ENCODE results near the gene ICA1. TPM values are rescaled to one million over a fixed set of nuclear protein-coding genes. Genes with fewer than 3 reads are reported as not detected.

ICA1 gene
- total RNA-seq, 1 donor from 2014 or later = 28.4 TPM

- no peak for DNase-seq (ENCODE audit: low read depth in 2 of 2)
Observed at GRCh38 chr7:8228068-8228467, 33.9 kb downstream of the ICA1 start.

DNA sequence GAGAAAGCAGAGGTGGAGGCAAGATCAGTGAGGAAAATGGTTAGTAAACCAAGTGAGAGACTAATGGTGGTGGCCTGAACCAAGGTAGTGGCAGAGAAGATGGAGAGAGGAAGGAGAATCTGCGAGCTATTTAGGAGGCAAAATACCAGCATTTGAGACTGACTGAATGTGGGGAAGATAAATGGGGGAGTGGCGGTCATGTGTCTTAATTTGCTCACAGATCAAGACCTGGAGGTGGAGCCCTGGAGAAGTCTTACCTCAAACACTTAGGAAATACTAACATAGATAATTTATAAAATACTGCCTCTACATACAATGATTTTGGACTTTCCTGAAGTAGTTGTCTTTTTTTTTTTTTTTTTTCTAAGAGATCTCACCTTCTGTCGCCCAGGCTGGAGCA is 34.7 kb downstream of the ICA1 start:
- DNase-seq (ENCODE audit: low read depth in 2 of 2) = no peak

DNA sequence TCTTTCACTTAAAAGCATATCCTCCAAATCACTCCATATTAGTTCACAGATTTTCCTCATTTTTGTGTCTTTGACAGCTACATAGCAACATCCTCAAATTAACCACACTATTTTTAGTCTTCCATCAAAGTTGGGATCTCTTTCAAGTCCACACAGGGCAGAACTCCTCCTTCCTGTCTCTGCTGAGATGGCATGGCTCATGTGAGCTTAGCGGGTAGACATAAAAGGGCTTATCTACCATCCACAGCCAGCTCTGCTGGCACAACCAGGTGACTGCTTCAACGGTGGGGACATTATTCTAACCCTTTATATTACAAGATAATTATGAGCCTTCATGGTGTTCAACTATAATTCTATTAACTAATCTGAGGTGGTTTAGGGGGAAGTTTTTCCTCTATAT is 35.5 kb downstream of the ICA1 start:
- DNase-seq (ENCODE audit: low read depth in 2 of 2) = no peak

DNA sequence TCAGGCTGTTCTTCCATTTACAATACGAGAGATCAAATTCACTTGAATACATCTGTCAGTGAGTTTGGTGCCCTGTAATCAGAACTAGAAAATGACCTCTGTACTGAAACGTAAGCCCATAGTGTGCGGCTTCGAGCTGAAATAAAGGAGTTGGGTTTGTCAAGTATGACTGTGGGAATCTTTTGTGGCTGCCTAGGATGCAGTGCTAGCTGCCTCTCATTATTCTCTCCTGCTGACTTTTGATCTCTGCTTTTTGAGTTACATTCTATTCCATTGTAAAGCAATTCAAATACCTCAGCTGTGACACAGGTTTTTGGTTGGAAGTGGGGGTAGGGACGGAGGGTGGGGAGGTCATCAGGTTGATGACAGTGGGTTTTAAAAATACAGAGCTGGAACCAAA is 40.4 kb downstream of the ICA1 start:
- DNase-seq (ENCODE audit: low read depth in 2 of 2) = no peak

DNA sequence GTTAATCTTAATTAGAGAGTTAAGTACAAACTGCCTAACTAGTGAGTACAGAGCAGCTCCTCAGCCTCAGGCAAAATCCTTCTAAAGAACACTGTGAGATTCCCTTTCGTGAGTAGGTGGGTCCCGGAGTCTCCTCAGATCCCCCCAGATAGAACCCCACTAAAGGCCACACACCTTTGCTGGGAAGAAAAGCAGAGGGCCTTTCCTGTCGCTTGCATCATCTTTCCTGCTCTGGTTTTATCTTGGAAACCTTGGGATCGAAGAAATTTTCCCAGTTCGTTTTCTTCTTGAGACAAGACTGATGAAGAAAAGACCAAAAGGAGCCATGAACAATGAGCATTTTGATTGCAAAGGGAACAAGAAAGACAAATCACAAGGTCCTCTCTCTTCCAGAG is 40.9 kb downstream of the ICA1 start:
- DNase-seq (ENCODE audit: low read depth in 2 of 2) = no peak

- no peak for DNase-seq (ENCODE audit: low read depth in 2 of 2)
Observed at GRCh38 chr7:8220376-8221100, 41.4 kb downstream of the ICA1 start.

- peak; percentile 79 to 83 for DNase-seq (ENCODE audit: low read depth in 2 of 2)
Observed at GRCh38 chr7:8217200-8218068, 44.5 kb downstream of the ICA1 start.

DNA sequence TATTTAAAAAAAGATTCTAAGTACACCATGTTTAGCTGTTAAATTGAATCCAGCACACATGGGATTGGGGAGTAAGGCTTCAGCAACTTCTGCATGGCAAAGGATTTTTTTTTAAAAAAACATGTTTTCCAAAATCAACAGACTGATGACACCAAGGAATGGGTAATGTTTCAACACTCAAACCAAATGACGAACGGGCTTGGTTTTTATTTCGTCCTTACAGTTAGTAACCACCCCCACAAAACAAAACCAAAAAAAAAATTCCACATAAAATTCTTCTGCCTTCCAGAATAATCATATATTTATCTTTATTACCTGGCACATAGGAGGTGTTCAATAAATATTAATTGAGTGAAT is 45.7 kb downstream of the ICA1 start:
- no peak for DNase-seq (ENCODE audit: low read depth in 2 of 2)

DNA sequence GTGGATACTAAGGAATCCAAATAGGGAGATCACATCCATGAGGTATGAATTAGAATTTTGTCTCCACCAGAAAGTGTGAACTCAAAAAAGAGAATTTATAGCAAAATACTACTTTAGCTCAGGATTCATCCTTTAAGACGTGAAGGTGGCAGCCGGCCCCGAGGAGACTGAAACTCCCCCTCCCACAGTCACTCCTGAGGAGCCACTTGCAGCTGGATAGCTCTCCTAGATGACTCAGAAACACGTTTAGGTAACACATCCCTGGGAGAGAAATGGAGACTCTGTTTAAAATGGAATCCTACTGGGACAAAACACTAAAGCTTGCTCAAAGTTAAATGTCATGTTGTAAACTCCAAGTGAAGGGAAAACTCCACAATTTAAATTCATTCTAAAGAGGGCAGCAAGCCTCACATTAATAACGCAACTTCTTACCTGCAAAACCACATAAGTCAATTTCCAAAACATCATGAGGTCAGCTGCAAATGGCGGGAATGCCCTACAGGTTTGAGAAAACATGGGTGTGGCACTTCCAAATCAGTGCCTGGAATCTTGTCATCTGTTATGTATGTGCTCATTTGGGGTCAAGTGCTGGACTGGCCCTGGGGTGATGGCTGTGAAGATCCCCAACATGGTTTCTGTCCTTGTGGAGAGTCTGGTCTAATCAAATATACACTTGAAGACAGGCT is 46.2 kb downstream of the ICA1 start:
- DNase-seq (ENCODE audit: low read depth in 2 of 2) = no peak

DNA sequence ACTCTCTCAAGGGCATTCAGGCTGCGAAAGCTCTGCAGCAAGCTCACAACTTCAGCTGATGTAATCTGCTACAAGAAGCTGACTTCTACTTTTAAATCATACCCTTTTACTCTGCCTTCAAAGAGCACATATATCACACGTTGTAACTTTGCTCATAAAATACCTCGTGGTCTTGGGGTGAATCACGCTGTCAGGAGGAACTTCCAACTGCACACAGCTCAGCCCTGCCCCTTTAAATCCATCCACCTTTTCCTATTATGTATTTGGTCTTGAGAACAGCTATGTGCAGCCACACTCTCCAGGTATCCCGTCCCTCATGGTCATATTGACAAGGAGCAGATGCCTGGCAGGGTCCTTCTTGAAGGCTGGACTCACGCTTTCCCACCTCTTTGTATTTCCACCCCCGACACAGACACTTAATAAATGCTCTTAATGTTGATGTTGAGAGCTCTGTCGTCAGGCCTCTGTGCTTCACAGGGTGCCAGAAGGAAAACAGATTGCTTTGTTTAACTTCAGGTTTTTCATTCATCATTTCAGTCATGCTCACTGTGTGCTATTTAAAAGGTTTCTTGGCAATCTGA is 47.6 kb downstream of the ICA1 start:
- DNase-seq (ENCODE audit: low read depth in 2 of 2) = no peak

GRCh38 chr7:8213381-8213780 is 48.6 kb downstream of the ICA1 start:
- no peak for DNase-seq (ENCODE audit: low read depth in 2 of 2)

- peak in 1 of 2 donors; percentile 5 for DNase-seq (ENCODE audit: low read depth in 2 of 2)
Observed at GRCh38 chr7:8212638-8213037, 49.3 kb downstream of the ICA1 start.

- no peak for DNase-seq (ENCODE audit: low read depth in 2 of 2)
Observed at GRCh38 chr7:8211725-8212096, 50.3 kb downstream of the ICA1 start.

GRCh38 chr7:8210845-8211724 is 50.9 kb downstream of the ICA1 start:
- DNase-seq (ENCODE audit: low read depth in 2 of 2) = no peak

GRCh38 chr7:8209353-8209752 is 52.6 kb downstream of the ICA1 start:
- no peak for DNase-seq (ENCODE audit: low read depth in 2 of 2)

DNA sequence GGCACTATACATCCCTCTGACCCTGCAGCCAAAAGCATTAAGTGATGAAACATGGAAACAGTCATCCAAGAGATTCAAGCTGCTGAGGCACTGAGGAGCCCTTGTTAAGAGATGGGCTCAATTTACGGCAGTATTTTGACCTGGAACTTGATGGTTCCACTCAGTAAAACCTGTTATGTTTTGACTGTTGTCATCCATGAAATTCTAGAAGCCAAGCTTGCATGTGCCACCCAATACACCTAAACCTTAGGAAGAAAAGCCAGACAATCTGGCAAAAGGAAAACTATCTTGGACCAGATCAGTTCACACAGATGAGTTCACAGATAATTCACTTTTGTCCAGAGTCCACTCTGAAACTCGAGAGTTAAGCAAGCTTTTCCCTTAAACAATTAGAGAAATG is 53.2 kb downstream of the ICA1 start:
- no peak for DNase-seq (ENCODE audit: low read depth in 2 of 2)

- DNase-seq (ENCODE audit: low read depth in 2 of 2) = no peak
Observed at GRCh38 chr7:8206956-8207355, 55.0 kb downstream of the ICA1 start.

- DNase-seq (ENCODE audit: low read depth in 2 of 2) = no peak
Observed at GRCh38 chr7:8205537-8205936, 56.4 kb downstream of the ICA1 start.

GRCh38 chr7:8205031-8205387 is 57.0 kb downstream of the ICA1 start:
- no peak for DNase-seq (ENCODE audit: low read depth in 2 of 2)

- DNase-seq (ENCODE audit: low read depth in 2 of 2) = no peak
Observed at GRCh38 chr7:8204339-8205030, 57.5 kb downstream of the ICA1 start.
